Measurements from ENCODE around the gene IRF9. TPM values are rescaled to one million over a fixed set of nuclear protein-coding genes. Genes with fewer than 3 reads are reported as not detected.
A peak's percentile ranks its signal among the peaks of the same experiment; 100 is the strongest.

Gene IRF9
- total and polyA plus RNA-seq, 2 experiments from 2014 or later: 33.7 to 66.9 TPM

GRCh38 chr14:24143511-24143910, 17.6 kb upstream of the IRF9 start:
- 100% methylated on average over 2 of the region's 2 CpGs for WGBS (ENCODE audit: low lambda C conversion rate, missing lambda C conversion rate)
- TF ChIP-seq EZH2phosphoT487 (IDR thresholded peaks at IDR 0.05; ENCODE audit: low read depth, severe bottlenecking, unreplicated experiment) (no peak), EZH2 (IDR thresholded peaks at IDR 0.05; ENCODE audit: borderline replicate concordance) (no peak), CTCF (IDR thresholded peaks at IDR 0.05; ENCODE audit: poor library complexity) (no peak)
- peaks cover 14% of the 10 kb centered on the region for H3K4me1 ChIP-seq (ENCODE audit: insufficient read depth)

GRCh38 chr14:24144451-24144850, 16.6 kb upstream of the IRF9 start:
- no peaks in the 10 kb centered on the region for H3K36me3 ChIP-seq (replicated peaks; ENCODE audit: insufficient read depth, low read depth)
- H3K4me1 ChIP-seq (ENCODE audit: insufficient read depth): peaks cover 15% of the 10 kb centered on the region
- DNase-seq (ENCODE audit: low spot score): no peak
- H4K20me1 ChIP-seq (ENCODE audit: insufficient read depth, poor library complexity, severe bottlenecking): peaks cover 8% of the 10 kb centered on the region
- H3K79me2 ChIP-seq: peaks cover 49% of the 10 kb centered on the region
- no peaks in the 10 kb centered on the region for H3K27me3 ChIP-seq
- no peak overlapping the region for H2AFZ ChIP-seq
- H3K4me2 ChIP-seq: no peak overlapping the region
- no peaks in the 10 kb centered on the region for H3K9me2 ChIP-seq (replicated peaks; ENCODE audit: insufficient read depth)
- H3K27ac ChIP-seq: no peak overlapping the region
- H3K9me3 ChIP-seq (ENCODE audit: low read depth): no peaks in the 10 kb centered on the region
- TF ChIP-seq CTCF (IDR thresholded peaks at IDR 0.05; ENCODE audit: poor library complexity) (no peak), EZH2 (IDR thresholded peaks at IDR 0.05; ENCODE audit: borderline replicate concordance) (no peak), EZH2phosphoT487 (IDR thresholded peaks at IDR 0.05; ENCODE audit: low read depth, severe bottlenecking, unreplicated experiment) (no peak)
- no peak overlapping the region for H3K4me3 ChIP-seq
- WGBS (ENCODE audit: low lambda C conversion rate, missing lambda C conversion rate): 78% methylated on average over 1 of the region's 1 CpG

More at GRCh38 chr14:24143511-24143910, 17.6 kb upstream of the IRF9 start:
- no peaks in the 10 kb centered on the region for H3K9me3 ChIP-seq (ENCODE audit: low read depth)
- H3K36me3 ChIP-seq (replicated peaks; ENCODE audit: insufficient read depth, low read depth): no peaks in the 10 kb centered on the region
- H4K20me1 ChIP-seq (ENCODE audit: insufficient read depth, poor library complexity, severe bottlenecking): peaks cover 8% of the 10 kb centered on the region
- H3K79me2 ChIP-seq: peaks cover 49% of the 10 kb centered on the region
- DNase-seq (ENCODE audit: low spot score): no peak
- H2AFZ ChIP-seq: no peak overlapping the region
- no peaks in the 10 kb centered on the region for H3K27me3 ChIP-seq
- no peak overlapping the region for H3K27ac ChIP-seq
- no peaks in the 10 kb centered on the region for H3K9me2 ChIP-seq (replicated peaks; ENCODE audit: insufficient read depth)
- H3K4me2 ChIP-seq: no peak overlapping the region
- H3K4me3 ChIP-seq: no peak overlapping the region

- WGBS (ENCODE audit: low lambda C conversion rate, missing lambda C conversion rate): 100% methylated on average over 2 of the region's 2 CpGs
- Histone ChIP-seq H3K9me3 (ENCODE audit: low read depth) (no peaks in the 10 kb centered on the region), H3K79me2 (peaks cover 49% of the 10 kb centered on the region), H4K20me1 (ENCODE audit: insufficient read depth, poor library complexity, severe bottlenecking) (peaks cover 6% of the 10 kb centered on the region), H3K27ac (peak overlapping the region; percentile 79), H3K4me1 (ENCODE audit: insufficient read depth) (peaks cover 15% of the 10 kb centered on the region), H3K4me2 (peak overlapping the region; percentile 87), H3K4me3 (no peak overlapping the region), H3K27me3 (no peaks in the 10 kb centered on the region), H3K36me3 (replicated peaks; ENCODE audit: insufficient read depth, low read depth) (no peaks in the 10 kb centered on the region), H2AFZ (no peak overlapping the region), H3K9me2 (replicated peaks; ENCODE audit: insufficient read depth) (no peaks in the 10 kb centered on the region)
- TF ChIP-seq EZH2phosphoT487 (IDR thresholded peaks at IDR 0.05; ENCODE audit: low read depth, severe bottlenecking, unreplicated experiment): no peak
- no peak for TF ChIP-seq CTCF (IDR thresholded peaks at IDR 0.05; ENCODE audit: poor library complexity)
- no peak for DNase-seq (ENCODE audit: low spot score)
These were observed 15.8 kb upstream of the IRF9 start for GRCh38 chr14:24145219-24145618.

All from hepatocyte (in vitro differentiated cells).